ENCODE data around the gene NAALADL2. TPM values are rescaled to one million over a fixed set of nuclear protein-coding genes. Genes with fewer than 3 reads are reported as not detected.

The NAALADL2 gene
- total RNA-seq, 1 donor, result 54.5 TPM

DNA sequence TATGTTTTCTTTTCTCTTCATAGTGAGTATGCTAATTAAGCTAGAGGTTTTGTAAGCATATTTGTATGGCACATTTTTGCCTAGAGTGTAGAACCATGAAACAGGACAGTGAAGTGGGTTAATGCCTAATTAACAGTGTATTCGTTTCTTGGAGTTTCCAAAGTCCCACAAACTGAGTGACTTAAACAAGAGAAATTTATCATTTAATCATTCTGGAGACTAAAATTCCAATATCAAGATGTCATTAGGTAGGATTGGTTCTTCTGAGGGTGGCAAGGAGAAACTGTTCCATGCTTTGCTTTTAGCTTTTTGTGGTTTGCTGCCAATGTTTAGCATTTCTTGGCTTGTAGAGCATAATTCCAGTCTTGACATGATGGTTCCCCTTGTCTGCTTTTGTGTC is 734.2 kb downstream of the NAALADL2 start:
- TF ChIP-seq, protein P1, sequence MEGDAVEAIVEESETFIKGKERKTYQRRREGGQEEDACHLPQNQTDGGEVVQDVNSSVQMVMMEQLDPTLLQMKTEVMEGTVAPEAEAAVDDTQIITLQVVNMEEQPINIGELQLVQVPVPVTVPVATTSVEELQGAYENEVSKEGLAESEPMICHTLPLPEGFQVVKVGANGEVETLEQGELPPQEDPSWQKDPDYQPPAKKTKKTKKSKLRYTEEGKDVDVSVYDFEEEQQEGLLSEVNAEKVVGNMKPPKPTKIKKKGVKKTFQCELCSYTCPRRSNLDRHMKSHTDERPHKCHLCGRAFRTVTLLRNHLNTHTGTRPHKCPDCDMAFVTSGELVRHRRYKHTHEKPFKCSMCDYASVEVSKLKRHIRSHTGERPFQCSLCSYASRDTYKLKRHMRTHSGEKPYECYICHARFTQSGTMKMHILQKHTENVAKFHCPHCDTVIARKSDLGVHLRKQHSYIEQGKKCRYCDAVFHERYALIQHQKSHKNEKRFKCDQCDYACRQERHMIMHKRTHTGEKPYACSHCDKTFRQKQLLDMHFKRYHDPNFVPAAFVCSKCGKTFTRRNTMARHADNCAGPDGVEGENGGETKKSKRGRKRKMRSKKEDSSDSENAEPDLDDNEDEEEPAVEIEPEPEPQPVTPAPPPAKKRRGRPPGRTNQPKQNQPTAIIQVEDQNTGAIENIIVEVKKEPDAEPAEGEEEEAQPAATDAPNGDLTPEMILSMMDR (IDR thresholded peaks at IDR 0.05; ENCODE audit: insufficient read depth, low read length), result no peak
- DNase-seq (ENCODE audit: low read depth), result no peak

DNA sequence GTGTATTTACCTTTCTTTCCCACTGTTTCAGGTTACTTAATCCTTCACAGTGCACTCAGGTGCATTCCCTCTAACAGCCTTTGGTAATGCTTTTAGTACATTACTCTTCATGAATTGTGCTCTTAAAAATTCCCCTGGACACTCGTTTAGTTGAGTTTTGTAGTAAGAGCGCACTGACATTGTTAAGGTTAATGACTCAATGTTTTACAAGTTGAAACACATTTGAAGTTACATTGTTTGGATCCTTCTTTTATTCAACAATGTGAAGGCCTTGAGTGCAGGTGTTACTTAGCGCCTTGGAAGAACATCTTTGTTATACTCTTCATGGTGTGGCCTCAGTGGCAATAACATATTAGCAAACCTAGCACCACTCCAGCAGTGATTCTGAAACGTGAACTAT is 739.6 kb downstream of the NAALADL2 start:
- DNase-seq (ENCODE audit: low read depth), result no peak
- H3K4me3 ChIP-seq (ENCODE audit: low read depth, low read length), result no peak overlapping the region
- TF ChIP-seq, protein P1 (IDR thresholded peaks at IDR 0.05; ENCODE audit: insufficient read depth, low read length), result no peak

More for the DNA sequence above, 734.2 kb downstream of the NAALADL2 start:
- no peak overlapping the region for H3K4me3 ChIP-seq (ENCODE audit: low read depth, low read length)

- no peak for DNase-seq (ENCODE audit: low read depth)
These were observed 742.4 kb downstream of the NAALADL2 start for GRCh38 chr3:175601521-175601920.

GRCh38 chr3:175605851-175606250 is 746.7 kb downstream of the NAALADL2 start:
- TF ChIP-seq, protein P1 (IDR thresholded peaks at IDR 0.05; ENCODE audit: insufficient read depth, low read length), result no peak
- no peak overlapping the region for H3K4me3 ChIP-seq (ENCODE audit: low read depth, low read length)
- no peak for DNase-seq (ENCODE audit: low read depth)

More at GRCh38 chr3:175601521-175601920, 742.4 kb downstream of the NAALADL2 start:
- H3K4me3 ChIP-seq (ENCODE audit: low read depth, low read length), result no peak overlapping the region
- TF ChIP-seq, protein P1 (IDR thresholded peaks at IDR 0.05; ENCODE audit: insufficient read depth, low read length), result no peak

DNA sequence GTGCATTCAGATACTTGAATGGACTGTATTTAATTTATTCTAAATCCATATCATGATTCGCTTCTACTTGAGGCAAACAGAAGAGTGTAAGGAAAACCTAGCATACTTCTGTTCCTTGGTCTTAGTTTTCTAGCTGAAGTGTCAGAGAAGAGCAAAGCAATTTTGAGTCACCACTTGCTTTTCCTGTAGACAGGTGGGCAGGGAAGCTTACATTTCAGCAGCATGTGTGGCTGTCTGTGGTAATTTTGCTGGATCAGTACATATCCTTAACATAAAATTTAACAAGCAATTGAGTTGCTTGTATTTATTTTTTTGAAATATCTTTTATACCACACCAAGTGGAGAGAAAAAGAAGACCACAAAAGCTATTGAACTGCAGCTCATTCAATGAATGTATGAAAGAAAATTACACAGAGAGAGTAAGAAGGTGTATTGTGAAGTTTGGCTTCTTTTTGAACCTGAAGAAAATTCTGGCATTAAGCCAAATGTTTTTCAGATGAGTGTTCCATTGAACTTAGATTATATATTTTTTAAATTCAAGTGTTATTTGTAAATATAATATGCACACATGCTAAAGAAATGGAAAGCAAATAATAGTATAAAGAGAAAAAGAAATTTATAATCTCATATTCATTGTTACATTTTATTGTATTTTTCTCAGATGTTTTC is 747.6 kb downstream of the NAALADL2 start:
- TF ChIP-seq, protein P1 (IDR thresholded peaks at IDR 0.05; ENCODE audit: insufficient read depth, low read length), result no peak
- DNase-seq (ENCODE audit: low read depth), result no peak
- H3K4me3 ChIP-seq (ENCODE audit: low read depth, low read length), result no peak overlapping the region

DNA sequence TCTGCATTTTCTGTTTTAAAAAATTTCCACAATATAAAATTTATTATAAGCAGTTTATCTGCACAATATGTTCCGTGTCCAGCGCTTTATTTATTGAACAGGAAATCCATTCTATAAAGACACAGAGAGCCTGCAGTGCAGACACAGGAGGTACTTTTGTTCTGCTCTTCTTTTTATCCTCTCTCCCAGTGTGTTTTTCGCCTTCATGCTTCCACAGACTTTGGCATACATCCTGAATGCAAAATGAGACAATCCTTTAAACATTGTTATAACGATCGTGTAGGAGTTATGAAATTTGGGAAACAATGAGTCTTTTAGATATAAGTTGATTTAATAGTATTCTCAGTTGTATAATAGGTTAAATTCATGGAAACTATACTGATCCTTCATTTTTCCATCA is 749.2 kb downstream of the NAALADL2 start:
- no peak for DNase-seq (ENCODE audit: low read depth)
- TF ChIP-seq, protein P1 (IDR thresholded peaks at IDR 0.05; ENCODE audit: insufficient read depth, low read length), result no peak
- no peak overlapping the region for H3K4me3 ChIP-seq (ENCODE audit: low read depth, low read length)

- no peak overlapping the region for H3K4me3 ChIP-seq (ENCODE audit: low read depth, low read length)
- DNase-seq (ENCODE audit: low read depth), result no peak
- TF ChIP-seq, protein P1 (IDR thresholded peaks at IDR 0.05; ENCODE audit: insufficient read depth, low read length), result no peak
These were observed 749.8 kb downstream of the NAALADL2 start for GRCh38 chr3:175608911-175609310.

Measured in fibroblast of the aortic adventitia (primary cell).